HAP-1 (cell line): ENCODE results near the gene PLB1.
A peak's percentile ranks its signal among the peaks of the same experiment; 100 is the strongest.

Source experiments
- DNase-seq, 2 experiments: peaks; one replicate each; pipeline ENCODE4 v3.0.0-alpha.2; 2016 to 2020; ENCODE audit warnings: low spot score in 2 of 2
- H3K27me3 ChIP-seq: fragments of 250-450 bp; sonication (Bioruptor Pico); 2 replicates; pipeline ENCODE4 v1.5.1; 2020; ENCODE audit warnings: low read depth, mild to moderate bottlenecking, moderate library complexity
- H3K36me3 ChIP-seq: fragments of 250-450 bp; sonication (Bioruptor Pico); replicated peaks from 2 replicates; pipeline ENCODE4 v1.5.1; 2020; ENCODE audit warnings: mild to moderate bottlenecking
- H3K4me1 ChIP-seq: fragments of 250-450 bp; sonication (Bioruptor Pico); 2 replicates; pipeline ENCODE4 v1.5.1; 2020; ENCODE audit warnings: mild to moderate bottlenecking
- H3K4me3 ChIP-seq: fragments of 250-450 bp; sonication (Bioruptor Pico); 2 replicates; pipeline ENCODE4 v1.5.1; 2020; ENCODE audit warnings: mild to moderate bottlenecking, moderate library complexity
- H3K9me3 ChIP-seq: fragments of 250-450 bp; sonication (Bioruptor Pico); 2 replicates; pipeline ENCODE4 v1.5.1; 2020; ENCODE audit warnings: mild to moderate bottlenecking, moderate library complexity
- in situ Hi-C: fragments of 300-500 bp; cut with MboI; formaldehyde crosslinking; loops from 3 replicates; pipeline ENCODE4 v1.14.3; 2020; ENCODE audit warnings: low sequenced_read_pairs, inconsistent platforms, mixed read lengths

The PLB1 gene

GRCh38 chr2:28640260-28640907 lies 144.5 kb downstream of the PLB1 start:
- in situ Hi-C loops, result no loop called here
- no peak overlapping the region for H3K4me3 ChIP-seq
- peaks cover 13% of the 10 kb centered on the region for H3K4me1 ChIP-seq
- no peaks in the 10 kb centered on the region for H3K9me3 ChIP-seq
- H3K27me3 ChIP-seq, result no peaks in the 10 kb centered on the region
- DNase-seq, result no peak
- no peaks in the 10 kb centered on the region for H3K36me3 ChIP-seq

DNA sequence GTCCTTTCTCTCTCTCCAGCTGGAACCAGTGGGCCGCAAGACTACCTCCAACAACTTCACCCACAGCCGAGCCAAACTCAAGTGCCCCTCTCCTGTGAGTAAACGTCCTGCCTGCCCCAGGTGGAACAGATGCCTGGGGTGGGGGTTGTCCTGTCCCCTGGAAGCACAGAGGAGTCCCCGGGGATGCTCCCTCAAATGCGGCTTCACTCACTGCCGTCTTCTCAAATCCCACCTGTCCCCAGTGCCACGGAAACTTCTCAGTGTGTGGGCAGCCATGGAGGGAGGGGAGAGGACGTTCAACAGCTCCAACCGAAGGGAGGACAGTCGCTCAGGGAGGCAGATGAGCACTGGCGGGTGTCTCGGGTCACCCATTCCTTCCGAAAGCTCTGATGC lies 145.0 kb downstream of the PLB1 start:
- in situ Hi-C loops, result no loop called here
- Histone ChIP-seq H3K27me3 (no peaks in the 10 kb centered on the region), H3K4me1 (peaks cover 13% of the 10 kb centered on the region), H3K36me3 (no peaks in the 10 kb centered on the region), H3K9me3 (no peaks in the 10 kb centered on the region), H3K4me3 (no peak overlapping the region)
- no peak for DNase-seq

DNA sequence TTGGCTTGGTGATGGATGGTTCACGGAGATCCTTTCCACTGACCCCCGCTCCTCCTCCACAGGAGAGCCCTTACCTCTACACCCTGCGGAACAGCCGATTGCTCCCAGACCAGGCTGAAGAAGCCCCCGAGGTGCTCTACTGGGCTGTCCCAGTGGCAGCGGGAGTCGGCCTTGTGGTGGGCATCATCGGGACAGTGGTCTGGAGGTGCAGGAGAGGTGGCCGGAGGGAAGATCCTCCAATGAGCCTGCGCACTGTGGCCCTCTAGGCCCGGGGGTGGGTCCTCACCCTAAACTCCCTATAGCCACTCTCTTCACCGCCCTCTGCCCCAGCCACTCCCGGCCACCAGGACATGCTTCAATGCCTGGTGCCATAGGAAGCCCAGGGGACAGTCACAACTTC lies 146.9 kb downstream of the PLB1 start:
- no peak for DNase-seq
- H3K4me1 ChIP-seq, result peaks cover 13% of the 10 kb centered on the region
- H3K27me3 ChIP-seq, result no peaks in the 10 kb centered on the region
- no peaks in the 10 kb centered on the region for H3K36me3 ChIP-seq
- H3K4me3 ChIP-seq, result no peak overlapping the region
- in situ Hi-C loops, result no loop called here
- no peaks in the 10 kb centered on the region for H3K9me3 ChIP-seq

- in situ Hi-C loops, result no loop called here
- no peak for DNase-seq
These were observed 147.5 kb downstream of the PLB1 start for GRCh38 chr2:28643327-28643726.

DNA sequence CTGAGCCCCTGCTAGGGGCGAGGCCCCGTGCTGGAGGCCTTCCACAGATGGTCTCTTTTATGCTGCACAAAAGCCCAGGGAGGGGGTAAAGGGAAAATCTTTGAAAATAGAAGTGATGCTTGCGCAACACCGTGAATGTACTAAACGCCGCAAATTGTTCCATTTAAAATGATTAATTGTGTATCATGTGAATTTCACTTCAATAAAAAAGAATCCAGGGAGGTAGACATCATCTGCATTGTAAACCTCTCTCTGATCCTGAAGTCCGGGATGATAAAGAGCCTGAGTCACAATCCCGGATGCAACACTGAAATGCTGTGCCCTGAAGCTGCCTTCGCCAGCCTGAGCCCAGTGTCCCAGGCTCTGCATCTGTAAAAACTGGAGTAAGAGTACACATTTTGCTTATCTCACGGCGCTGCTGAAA lies 148.1 kb downstream of the PLB1 start:
- peak; percentile 43 to 49 for DNase-seq
- Histone ChIP-seq H3K9me3 (no peaks in the 10 kb centered on the region), H3K36me3 (no peaks in the 10 kb centered on the region), H3K4me1 (peaks cover 13% of the 10 kb centered on the region), H3K27me3 (no peaks in the 10 kb centered on the region), H3K4me3 (no peak overlapping the region)
- in situ Hi-C loops, result no loop called here

More at GRCh38 chr2:28643327-28643726, 147.5 kb downstream of the PLB1 start:
- H3K9me3 ChIP-seq, result no peaks in the 10 kb centered on the region
- no peaks in the 10 kb centered on the region for H3K27me3 ChIP-seq
- H3K4me3 ChIP-seq, result no peak overlapping the region
- H3K36me3 ChIP-seq, result no peaks in the 10 kb centered on the region
- peaks cover 13% of the 10 kb centered on the region for H3K4me1 ChIP-seq

GRCh38 chr2:28644760-28645159 lies 148.9 kb downstream of the PLB1 start:
- no peaks in the 10 kb centered on the region for H3K36me3 ChIP-seq
- no peak overlapping the region for H3K4me3 ChIP-seq
- no peaks in the 10 kb centered on the region for H3K9me3 ChIP-seq
- no peaks in the 10 kb centered on the region for H3K27me3 ChIP-seq
- in situ Hi-C loops, result no loop called here
- peaks cover 13% of the 10 kb centered on the region for H3K4me1 ChIP-seq
- no peak for DNase-seq

GRCh38 chr2:28645553-28645952 lies 149.7 kb downstream of the PLB1 start:
- in situ Hi-C loops, result no loop called here
- no peaks in the 10 kb centered on the region for H3K27me3 ChIP-seq
- no peaks in the 10 kb centered on the region for H3K36me3 ChIP-seq
- no peak for DNase-seq
- no peaks in the 10 kb centered on the region for H3K9me3 ChIP-seq
- H3K4me1 ChIP-seq, result peaks cover 13% of the 10 kb centered on the region
- no peak overlapping the region for H3K4me3 ChIP-seq

DNA sequence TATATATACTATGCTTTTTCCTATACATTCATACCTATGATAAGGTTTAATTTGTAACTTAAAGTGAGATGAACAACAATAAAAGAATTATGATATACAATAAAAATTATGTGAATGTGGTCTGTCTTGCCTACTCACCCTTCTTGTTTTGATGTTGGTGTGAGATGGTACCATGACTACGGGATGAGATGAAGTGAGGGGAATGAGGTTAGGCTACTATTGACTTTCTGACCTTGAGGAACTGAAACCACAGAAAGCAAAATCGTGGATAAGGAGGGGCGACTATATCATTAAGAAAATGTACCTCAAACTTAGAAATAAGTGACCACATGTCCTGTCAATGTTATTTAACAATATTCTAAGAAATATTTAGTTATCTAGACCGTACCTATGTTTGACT lies 151.8 kb downstream of the PLB1 start:
- Histone ChIP-seq H3K9me3 (no peaks in the 10 kb centered on the region), H3K27me3 (no peaks in the 10 kb centered on the region), H3K4me3 (no peak overlapping the region), H3K4me1 (peaks cover 13% of the 10 kb centered on the region), H3K36me3 (no peaks in the 10 kb centered on the region)
- in situ Hi-C loops, result no loop called here
- DNase-seq, result no peak

DNA sequence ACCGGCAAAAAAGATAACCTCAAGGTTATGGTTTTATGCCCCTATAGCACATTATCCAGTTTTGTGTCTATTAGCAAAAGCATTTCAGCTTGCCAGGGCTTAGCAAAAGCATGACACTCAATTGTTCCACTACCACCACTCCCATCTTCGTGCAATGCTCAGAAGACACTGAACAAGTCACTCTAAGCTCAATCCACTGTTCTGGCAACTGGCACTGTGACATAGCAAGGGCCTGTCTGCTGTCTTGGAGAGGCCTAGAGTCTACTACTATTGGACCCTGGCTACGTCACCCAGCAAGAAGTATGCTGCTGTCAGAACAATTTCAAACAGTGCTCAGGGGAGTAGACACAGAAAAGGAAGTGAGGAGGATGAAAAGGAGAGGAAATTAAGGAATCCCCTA lies 152.3 kb downstream of the PLB1 start:
- in situ Hi-C loops, result no loop called here
- Histone ChIP-seq H3K4me3 (no peak overlapping the region), H3K4me1 (peaks cover 13% of the 10 kb centered on the region), H3K27me3 (no peaks in the 10 kb centered on the region), H3K9me3 (no peaks in the 10 kb centered on the region), H3K36me3 (no peaks in the 10 kb centered on the region)
- no peak for DNase-seq

- no peaks in the 10 kb centered on the region for H3K27me3 ChIP-seq
- H3K4me1 ChIP-seq, result peaks cover 7% of the 10 kb centered on the region
- in situ Hi-C loops, result no loop called here
- no peaks in the 10 kb centered on the region for H3K36me3 ChIP-seq
- DNase-seq, result no peak
- H3K4me3 ChIP-seq, result no peak overlapping the region
- H3K9me3 ChIP-seq, result no peaks in the 10 kb centered on the region
These were observed 153.0 kb downstream of the PLB1 start for GRCh38 chr2:28648671-28649395.

DNA sequence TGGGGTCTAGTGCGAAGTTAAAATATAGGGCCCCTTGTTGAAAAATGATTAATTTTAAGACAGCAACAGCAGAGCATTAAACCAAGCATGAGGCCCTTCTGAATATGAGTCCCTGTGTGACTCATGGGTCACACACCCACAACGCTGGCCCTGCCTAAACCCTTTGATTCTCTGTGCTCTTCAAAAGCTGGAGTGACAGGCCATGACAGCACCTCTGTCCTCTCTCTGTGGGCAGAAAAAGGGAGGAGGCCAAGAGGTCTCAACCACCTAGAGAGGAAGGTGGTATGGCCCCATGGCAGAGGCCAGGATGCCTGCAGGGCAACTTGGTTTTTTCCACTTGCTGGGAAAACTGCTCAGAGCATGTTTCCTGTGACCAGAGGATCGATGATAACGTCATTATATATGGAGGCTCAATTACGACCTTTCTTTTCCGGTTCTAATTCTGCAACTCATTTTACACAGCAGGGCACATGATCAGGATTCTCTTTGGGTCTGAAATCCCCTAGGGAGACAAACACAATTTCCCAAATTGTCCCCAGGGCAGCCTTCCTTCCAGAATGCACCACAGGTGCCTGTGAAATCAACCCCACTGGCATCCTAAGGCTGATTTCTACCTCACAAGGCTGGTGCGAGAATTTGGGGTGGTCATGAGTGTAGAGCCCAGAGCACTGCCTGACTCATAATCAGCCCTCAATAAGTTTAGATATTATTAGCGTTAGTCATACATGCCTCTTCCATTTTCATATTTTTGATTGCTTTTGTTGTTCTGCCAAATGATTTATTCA lies 153.8 kb downstream of the PLB1 start:
- no peaks in the 10 kb centered on the region for H3K36me3 ChIP-seq
- no peaks in the 10 kb centered on the region for H3K4me1 ChIP-seq
- in situ Hi-C loops, result no loop called here
- no peak overlapping the region for H3K4me3 ChIP-seq
- DNase-seq, result no peak
- no peaks in the 10 kb centered on the region for H3K9me3 ChIP-seq
- H3K27me3 ChIP-seq, result no peaks in the 10 kb centered on the region

GRCh38 chr2:28650266-28650584 lies 154.4 kb downstream of the PLB1 start:
- in situ Hi-C loops, result no loop called here
- Histone ChIP-seq H3K4me1 (no peaks in the 10 kb centered on the region), H3K9me3 (no peaks in the 10 kb centered on the region), H3K4me3 (no peak overlapping the region), H3K36me3 (no peaks in the 10 kb centered on the region), H3K27me3 (no peaks in the 10 kb centered on the region)
- no peak for DNase-seq

DNA sequence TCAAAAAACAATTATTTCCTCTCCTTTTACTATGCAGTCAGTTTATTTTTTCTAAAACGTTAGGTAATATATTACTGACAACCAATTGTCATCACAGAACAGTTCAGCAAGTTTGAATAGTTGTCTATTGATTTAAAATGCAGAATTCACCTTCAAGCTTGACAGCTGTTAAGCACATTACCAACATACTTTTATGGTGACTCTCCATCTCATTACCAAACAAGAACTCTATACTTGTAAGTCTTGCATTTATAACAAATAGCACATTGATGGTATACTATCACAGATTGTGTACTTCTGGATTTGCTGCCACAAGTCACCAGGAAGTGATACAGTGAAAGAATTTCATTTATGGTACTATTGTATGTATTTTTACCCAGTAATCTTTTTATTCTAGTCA lies 156.4 kb downstream of the PLB1 start:
- H3K27me3 ChIP-seq, result no peaks in the 10 kb centered on the region
- H3K4me3 ChIP-seq, result no peak overlapping the region
- no peaks in the 10 kb centered on the region for H3K9me3 ChIP-seq
- no peaks in the 10 kb centered on the region for H3K36me3 ChIP-seq
- in situ Hi-C loops, result no loop called here
- H3K4me1 ChIP-seq, result no peaks in the 10 kb centered on the region
- no peak for DNase-seq
